HCT116 (cell line): ENCODE measurements around the gene RAI2.

Experiments used
- EZH2 ChIP-seq: fragments of 200-600 bp; sonication (generic); IDR thresholded peaks from 2 replicates; pipeline ENCODE4 v1.6.1; 2017; ENCODE audit warnings: antibody characterized with exemption, mixed run types
- TF ChIP-seq, protein P1 (sequence below), 3 experiments: fragments of 200-600 bp in 1 of 3; sonication (generic) in 1 of 3; IDR thresholded peaks in 2 of 3; conservative IDR thresholded peaks in 1 of 3; 2 replicates each; pipeline ENCODE4 v1.5.1; 2012 to 2017; ENCODE audit warnings: low read depth in 2 of 3, low read length in 2 of 3, antibody characterized with exemption in 1 of 3, borderline replicate concordance in 1 of 3, control low read depth in 1 of 3, mild to moderate bottlenecking in 1 of 3, mixed read lengths in 1 of 3, mixed run types in 1 of 3, moderate library complexity in 1 of 3; ENCODE audit not compliant: insufficient read depth in 1 of 3

- TF ChIP-seq EZH2: no peak
- TF ChIP-seq, protein P1, sequence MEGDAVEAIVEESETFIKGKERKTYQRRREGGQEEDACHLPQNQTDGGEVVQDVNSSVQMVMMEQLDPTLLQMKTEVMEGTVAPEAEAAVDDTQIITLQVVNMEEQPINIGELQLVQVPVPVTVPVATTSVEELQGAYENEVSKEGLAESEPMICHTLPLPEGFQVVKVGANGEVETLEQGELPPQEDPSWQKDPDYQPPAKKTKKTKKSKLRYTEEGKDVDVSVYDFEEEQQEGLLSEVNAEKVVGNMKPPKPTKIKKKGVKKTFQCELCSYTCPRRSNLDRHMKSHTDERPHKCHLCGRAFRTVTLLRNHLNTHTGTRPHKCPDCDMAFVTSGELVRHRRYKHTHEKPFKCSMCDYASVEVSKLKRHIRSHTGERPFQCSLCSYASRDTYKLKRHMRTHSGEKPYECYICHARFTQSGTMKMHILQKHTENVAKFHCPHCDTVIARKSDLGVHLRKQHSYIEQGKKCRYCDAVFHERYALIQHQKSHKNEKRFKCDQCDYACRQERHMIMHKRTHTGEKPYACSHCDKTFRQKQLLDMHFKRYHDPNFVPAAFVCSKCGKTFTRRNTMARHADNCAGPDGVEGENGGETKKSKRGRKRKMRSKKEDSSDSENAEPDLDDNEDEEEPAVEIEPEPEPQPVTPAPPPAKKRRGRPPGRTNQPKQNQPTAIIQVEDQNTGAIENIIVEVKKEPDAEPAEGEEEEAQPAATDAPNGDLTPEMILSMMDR (IDR thresholded peaks at IDR 0.05 in 2 of 3, conservative IDR thresholded peaks at IDR 0.05 in 1 of 3; ENCODE audit: borderline replicate concordance in 1 of 3, insufficient read depth in 1 of 3, low read depth in 2 of 3, low read length in 2 of 3): no peak
These were observed 34.2 kb downstream of the RAI2 start for GRCh38 chrX:17826609-17827496.
